ENCODE measurements around the gene XDH.

The XDH gene

GRCh38 chr2:31414601-31415241, at the start of gene XDH:
XDH (minus strand) TSS chr2:31414742; CDS start chr2:31414666, 76 bp downstream.
- no peak for DNase-seq

- DNase-seq, result no peak
Measured at GRCh38 chr2:31457651-31458050, 43.1 kb upstream of the XDH start.

DNA sequence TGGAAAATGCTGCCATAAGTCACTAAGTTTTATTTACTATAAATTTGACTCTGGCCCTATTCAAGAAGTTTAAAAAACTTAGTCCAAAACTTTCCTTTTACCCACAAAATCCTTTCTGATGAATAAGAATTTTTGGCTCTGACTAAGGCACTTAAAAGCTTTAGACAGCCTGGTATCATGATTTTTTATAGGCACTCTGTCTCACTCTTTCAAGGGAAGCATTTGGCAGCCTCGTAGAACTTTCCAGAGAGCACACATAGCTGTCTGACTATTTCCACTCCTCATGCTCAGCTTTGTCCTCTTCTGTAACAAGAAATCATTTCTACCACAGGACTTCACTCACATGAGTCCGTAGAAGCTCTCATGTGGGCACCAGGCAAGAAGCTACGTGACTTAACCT, 32.3 kb upstream of the XDH start:
- no peak for DNase-seq

GRCh38 chr2:31442376-31442775, 27.8 kb upstream of the XDH start:
- DNase-seq, result no peak

DNA sequence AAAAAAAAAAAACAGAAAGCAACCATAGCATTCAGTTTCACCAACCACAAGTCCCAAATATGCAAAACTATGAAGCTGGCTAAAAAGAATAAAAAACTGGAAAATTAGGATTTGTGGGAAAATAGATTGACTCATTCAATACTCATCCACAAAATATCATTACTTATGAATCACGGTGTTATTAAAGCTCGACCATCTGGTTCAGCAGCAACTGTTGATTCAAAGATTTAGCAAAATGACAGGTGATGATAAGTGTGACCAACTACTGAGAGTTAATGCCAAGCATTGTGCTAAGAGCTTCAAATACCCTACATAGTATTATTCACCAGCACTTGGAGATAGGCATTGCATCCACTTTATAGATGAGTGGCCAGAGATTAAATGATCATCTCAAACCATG, 26.2 kb upstream of the XDH start:
- no peak for DNase-seq

- DNase-seq, result no peak
Measured at GRCh38 chr2:31434911-31435310, 20.4 kb upstream of the XDH start.

- DNase-seq, result no peak
Measured at GRCh38 chr2:31433541-31433940, 19.0 kb upstream of the XDH start.

DNA sequence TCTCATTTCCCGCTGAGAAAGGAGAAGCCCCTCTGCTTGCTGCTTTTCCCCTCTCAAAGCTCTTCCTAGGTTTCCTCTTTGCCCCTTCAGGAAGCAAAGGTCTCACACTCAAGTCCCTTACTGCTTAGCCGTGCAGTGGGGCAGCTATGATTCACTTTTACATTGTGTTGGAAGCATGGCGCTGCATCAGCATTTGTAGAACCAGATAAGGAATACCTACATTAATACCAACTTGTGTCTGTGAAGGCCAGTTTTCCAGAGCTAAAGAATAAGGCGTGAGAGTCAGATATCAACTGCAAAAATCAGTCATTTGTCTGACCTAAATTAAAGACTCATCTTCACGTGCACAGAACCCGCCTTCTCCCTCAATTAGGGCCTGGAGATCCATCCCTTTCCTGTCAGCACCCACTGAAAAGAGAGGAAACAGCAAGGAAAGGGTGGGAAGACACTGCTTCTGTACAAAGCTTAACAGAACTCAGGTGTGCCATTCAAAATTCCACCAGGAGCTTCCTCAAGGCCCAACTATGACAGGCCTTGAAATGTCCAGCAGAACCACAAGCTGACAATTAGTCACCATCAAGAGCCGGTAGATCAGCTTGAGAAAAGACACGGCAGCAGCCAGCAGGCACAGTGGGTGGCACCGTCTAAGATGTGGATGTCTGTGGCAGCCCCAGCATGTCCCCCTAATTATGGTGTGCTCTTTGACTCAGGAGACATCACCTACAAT, 16.1 kb upstream of the XDH start:
- no peak for DNase-seq

DNA sequence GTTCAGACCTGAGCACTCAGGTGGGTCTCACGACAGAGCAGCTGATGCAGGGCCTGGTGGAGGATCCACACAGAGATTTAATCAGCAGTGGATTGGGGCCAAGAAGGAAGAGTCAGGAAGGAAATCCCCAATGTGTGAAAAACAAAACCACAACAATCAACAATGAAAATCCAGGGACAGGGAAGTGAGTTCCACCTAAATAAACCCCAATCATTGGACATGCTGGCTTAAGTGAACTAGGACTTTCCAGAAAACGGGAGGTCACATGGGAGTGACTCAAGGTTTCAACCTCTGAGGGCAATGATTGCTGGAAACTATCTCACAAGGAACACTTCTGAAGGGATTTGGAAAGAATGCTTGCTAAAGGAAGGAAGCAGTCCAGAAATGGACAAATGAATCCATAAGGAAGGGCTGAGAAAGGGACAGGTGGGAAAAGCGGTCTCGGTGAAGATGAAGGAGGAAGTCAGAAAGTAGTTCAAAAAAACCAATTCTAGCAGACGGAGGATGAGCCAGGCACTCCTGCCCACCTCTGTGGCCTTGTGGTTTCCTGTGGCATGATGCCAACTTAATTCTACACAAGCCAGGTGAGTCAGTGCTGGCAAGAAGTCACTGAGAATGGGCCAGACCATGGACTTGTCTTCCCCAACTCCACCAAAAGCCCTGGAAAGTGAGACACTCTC, 15.4 kb upstream of the XDH start:
- no peak for DNase-seq

DNA sequence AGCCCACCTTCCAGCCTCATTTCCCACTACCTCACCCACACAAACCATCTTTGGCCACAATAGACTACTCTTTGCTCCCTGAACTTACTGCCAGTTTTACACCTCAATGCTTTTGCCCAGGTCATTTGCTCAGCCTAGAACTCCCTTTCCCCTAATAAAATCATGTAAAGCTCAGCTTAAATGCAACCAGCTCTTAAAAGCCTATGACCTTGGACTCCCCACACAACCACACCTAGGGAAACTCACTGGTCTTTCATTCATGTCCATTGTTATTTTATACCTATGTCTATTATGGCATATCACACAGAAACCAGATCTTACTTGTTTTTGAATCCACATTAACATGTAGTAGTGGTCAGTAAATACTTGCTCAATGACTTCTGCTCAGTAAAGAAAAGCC, 14.5 kb upstream of the XDH start:
- DNase-seq, result no peak

DNA sequence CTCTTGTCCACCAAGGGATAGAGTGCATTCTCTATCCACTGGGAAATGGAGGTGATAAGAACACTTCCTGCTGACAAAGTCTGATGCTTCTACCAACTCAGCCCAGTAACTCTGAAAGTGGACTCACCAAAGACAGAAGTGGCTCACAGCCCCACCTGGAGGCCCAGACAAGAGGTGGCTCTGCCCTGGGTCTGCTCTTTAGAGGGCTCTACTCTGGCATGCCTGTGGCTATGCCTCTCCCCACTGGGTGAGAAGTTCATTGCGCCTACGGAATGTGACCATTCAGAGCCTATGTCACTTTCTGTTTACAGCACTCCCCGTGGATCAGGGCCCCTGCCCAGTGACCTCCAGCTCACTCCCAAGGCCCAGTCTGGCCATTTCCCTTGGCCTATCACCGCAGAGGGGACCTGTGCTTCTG, 13.5 kb upstream of the XDH start:
- DNase-seq, result no peak

- DNase-seq, result no peak
Measured at GRCh38 chr2:31426096-31426495, 11.6 kb upstream of the XDH start.

DNA sequence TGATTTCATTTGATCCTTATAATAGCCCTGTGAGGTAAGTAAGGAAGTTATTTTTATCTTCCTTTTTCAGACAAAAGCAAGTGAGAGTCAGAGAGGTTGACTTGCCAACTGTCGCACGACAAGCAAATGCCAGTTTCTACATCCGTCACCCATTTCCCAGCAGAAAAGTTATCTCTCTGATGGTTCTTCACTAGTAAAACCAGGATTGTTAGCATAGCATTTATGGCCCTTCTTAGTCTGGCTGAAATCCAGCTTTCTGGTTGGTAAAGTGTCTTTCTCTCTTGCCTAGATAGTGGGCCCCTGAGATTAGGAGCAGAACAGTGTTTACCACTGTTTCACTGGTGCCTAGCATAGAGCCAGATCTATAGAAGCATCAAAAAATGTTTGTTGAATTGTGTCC, 7.1 kb upstream of the XDH start:
- no peak for DNase-seq

DNA sequence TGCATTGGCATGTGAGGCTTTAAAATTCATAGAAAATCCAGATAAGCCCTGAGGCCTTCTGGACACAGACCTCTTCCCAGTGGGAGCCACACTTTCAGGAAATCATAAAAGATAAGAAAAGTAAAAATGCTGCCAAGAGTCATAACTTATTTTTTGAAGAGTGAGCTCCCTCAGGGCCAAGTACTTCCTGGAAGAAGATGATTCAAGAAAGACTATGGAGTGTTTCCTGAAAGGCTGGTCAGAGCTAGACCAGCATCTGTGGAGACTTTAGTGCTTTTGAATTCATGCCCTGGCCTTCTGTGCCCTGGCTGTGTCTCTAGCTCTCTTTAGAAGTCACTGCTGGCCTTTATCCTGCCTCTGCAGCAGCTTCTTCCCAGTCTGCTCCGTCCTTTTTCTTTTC, 6.4 kb upstream of the XDH start:
- no peak for DNase-seq

DNA sequence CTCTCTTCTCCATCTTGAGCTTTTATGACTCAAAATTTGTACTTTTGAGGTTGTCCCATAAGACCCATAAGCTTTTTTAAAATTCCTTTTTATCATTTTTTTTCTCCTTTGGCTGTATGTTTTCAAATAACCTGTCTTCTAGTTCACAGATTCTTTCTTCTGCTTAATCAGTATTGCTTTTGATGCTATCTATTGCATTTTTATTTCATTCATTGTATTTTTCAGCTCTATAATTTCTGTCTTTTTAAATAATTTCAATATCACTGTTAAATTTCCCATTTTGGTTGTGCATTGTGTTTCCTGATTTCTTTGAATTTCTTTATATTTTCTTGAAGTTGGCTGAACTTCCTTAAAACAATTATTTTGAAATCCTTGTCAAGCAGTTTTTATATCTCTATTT, 4.8 kb upstream of the XDH start:
- no peak for DNase-seq

DNA sequence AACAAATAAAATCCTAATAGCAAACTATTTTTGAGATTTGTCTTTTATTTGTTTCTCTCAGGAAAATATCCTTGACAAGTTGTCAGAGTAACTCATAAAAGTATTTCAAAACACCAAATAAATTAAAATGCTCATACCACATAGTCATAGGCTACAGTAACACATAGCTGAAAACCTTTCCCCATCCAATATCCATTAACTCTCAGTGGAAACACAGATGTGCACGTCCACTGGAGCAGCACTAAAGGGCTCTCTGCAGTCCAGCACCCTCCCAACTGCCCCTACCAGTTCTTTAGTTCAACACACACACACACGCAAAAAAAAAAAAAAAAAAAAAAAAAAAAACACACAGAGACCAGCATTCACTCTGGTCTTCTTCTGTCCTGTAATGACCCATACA, 879 bp upstream of the XDH start:
- no peak for DNase-seq

DNA sequence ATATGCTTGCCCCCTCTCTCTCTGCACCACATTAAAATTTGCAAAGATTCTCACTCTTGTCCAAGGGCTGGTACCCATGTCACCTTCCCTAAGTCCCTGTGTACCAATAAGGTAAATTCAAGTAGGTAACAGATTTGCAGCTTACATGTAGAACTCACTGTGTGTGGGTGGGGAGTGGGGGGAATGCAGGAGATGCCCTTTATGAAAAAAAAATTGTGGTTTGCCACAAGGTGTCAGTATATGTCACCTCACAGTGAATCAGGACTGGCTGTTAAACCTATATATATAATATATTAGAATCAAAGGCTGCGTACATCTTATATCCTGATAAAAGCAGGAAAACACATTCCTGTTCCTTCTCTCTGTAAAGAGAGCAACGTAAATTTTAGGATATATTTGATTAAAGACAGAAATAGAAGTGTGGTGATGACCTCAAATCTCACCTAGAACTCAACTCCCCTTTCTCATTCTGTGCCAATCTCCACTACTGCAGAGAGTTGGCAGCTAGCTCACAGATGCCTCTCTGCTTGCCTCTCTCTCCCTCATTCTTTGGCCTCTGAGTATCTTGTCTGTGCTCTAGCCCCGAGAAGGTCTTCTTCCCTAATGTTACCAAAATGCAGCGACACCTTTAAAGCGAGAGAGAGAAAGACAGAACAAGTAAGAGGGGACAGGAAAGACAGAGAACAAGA, 536 bp downstream of the XDH start:
- DNase-seq, result peak; percentile 29

DNA sequence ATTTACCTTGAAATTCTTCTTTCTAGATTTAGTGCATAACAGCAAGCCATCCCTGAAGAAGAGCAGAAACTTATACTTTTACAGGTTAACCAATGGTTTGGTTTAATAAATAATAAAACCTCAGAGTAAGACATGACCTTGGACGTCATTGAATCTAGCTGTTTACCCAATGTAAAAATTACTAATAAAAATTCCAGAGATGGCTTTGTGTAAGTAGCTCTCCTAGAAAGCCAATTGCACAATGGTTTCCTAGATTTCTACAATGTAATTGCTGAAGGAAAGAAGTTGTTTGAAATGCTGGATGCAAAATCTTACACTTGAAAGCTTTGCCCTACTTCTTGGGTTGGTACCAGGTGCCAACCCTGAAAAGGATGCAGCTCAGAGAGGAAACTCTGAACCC, 1.5 kb downstream of the XDH start:
- no peak for DNase-seq

DNA sequence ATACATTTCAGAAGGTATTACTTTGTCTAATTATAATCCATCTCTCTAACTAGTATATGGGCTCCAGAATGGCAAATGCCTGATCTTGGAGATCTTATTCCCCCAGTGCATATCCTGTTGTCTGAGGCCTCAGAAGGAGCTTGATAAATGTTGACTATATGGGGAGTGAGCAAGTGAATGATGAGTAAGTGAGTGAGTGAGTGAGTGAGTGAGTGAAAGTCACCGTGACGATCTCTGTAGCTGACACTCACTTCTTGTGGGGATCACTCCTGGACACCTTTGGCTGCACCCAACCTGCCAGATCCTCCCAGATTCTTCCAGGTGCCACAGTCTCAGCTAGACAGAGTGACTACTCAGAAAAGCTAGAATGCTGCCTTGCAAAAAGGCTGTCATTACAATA, 2.8 kb downstream of the XDH start:
- DNase-seq, result no peak

DNA sequence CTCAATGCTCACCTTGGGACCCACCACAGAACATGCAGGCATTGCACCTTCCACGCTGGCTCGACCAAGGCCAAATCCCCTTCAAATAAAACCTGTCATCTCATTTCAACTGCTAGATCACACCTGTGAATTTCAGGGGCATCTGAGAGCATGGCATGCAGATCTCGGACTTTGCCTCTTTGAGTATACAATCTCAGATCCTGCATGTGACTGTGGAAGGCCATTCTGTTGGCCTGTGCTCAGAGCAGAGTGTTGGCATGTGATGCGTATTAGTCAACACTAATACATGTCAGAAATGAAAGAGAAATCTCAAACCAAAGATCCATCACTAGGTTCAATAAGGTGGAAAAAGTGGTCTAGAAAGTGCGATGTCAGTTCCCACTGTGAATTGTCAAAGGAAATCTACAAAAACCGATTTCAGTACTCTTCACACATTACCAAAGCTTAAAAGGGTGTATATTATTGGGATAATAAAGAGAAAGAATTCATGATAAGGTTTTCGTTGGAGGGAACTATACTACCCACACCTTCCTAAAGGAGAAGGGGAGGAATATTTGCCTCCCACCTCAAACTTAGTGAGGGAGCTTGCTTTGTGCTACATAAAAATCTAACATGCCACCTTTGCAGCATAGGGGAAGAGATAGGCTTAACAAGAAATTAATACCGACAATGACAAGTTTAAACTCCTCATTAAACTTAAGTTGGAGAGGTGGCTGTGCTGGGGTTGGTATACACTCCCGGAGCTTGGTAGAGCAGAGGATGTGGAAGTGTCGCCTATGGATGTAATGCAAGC, 7.8 kb downstream of the XDH start:
- DNase-seq, result no peak

- no peak for DNase-seq
Measured at GRCh38 chr2:31404827-31405226, 9.7 kb downstream of the XDH start.

- no peak for DNase-seq
Measured at GRCh38 chr2:31404302-31404701, 10.2 kb downstream of the XDH start.

- DNase-seq, result no peak
Measured at GRCh38 chr2:31402388-31402787, 12.2 kb downstream of the XDH start.

Data from NCI-H526 treated with DMSO at 0.1 percent for 48 hours (cell line).